ENCODE measurements around the gene LATS1. TPM values are rescaled to one million over a fixed set of nuclear protein-coding genes. Genes with fewer than 3 reads are reported as not detected.

The LATS1 gene
- total and polyA plus RNA-seq, 10 of the 15 experiments (the other 5 are each of a cell fraction or from before 2014, with no cell fraction given): 2.1 to 15.6 (median 11.0) TPM

GRCh38 chr6:149696901-149697300 lies 21.0 kb downstream of the LATS1 start:
- Histone ChIP-seq H3K9me3 (replicated peaks; ENCODE audit: control insufficient read depth, insufficient read depth, low read length) (no peaks in the 10 kb centered on the region), H3K4me3 (no peak overlapping the region), H3K27ac (ENCODE audit: control insufficient read depth, insufficient read depth) (no peak overlapping the region), H3K9ac (ENCODE audit: control insufficient read depth, insufficient read depth, low read length) (no peak overlapping the region), H3K79me2 (ENCODE audit: control insufficient read depth, insufficient read depth, low read length) (peaks cover 37% of the 10 kb centered on the region), H3K27me3 (replicated peaks in 1 of 2; ENCODE audit: control insufficient read depth in 2 of 2, insufficient read depth in 2 of 2, low read length in 1 of 2) (no peaks in the 10 kb centered on the region), H3K36me3 (ENCODE audit: control insufficient read depth in 2 of 2, insufficient read depth in 2 of 2, low read length in 1 of 2) (peaks cover 2 to 16% of the 10 kb centered on the region in 2 experiments), H2AFZ (ENCODE audit: control insufficient read depth, low read depth, low read length) (no peak overlapping the region), H3K4me2 (ENCODE audit: control insufficient read depth, insufficient read depth) (no peak overlapping the region), H3K4me1 (ENCODE audit: control insufficient read depth, insufficient read depth, low read length) (no peaks in the 10 kb centered on the region), H4K20me1 (ENCODE audit: control insufficient read depth, insufficient read depth) (no peaks in the 10 kb centered on the region)
- ChIA-PET POLR2A (no interaction called here), CTCF (interaction anchor here (2.0 kb wide), 1 partner anchor 10 kb away, joined by 7 read pairs; no protein-coding TSS in a partner anchor), RAD21 (ENCODE audit: unreplicated experiment) (no interaction called here), SMC1A (ENCODE audit: uncharacterized antibody, unreplicated experiment) (no interaction called here)
- WGBS (ENCODE audit: insufficient coverage, insufficient replicate concordance, low lambda C conversion rate, missing lambda C conversion rate): 100% methylated on average over 1 of the region's 1 CpG
- intact Hi-C loops (cut with micrococcal nuclease; ENCODE audit: unreplicated experiment) (no loop called here), in situ Hi-C loops (cut with MboI) (no loop called here)
- DNase-seq (ENCODE audit: low read depth, low spot score) (no peak), ATAC-seq (no peak), FAIRE-seq (no peak)
- TF ChIP-seq TAF1 (IDR thresholded peaks at IDR 0.05; ENCODE audit: borderline replicate concordance, low read depth, low read length) (no peak), SREBF2 (IDR thresholded peaks at IDR 0.05; ENCODE audit: low read length) (no peak), ZNF592 (IDR thresholded peaks at IDR 0.05) (no peak), ZBED1 (IDR thresholded peaks at IDR 0.05; ENCODE audit: borderline replicate concordance) (no peak), MLLT1 (IDR thresholded peaks at IDR 0.05) (no peak), SIX5 (IDR thresholded peaks at IDR 0.05; ENCODE audit: low read depth, low read length, severe bottlenecking) (no peak), IRF4 (IDR thresholded peaks at IDR 0.05; ENCODE audit: low read depth, low read length) (no peak), CREM (IDR thresholded peaks at IDR 0.05; ENCODE audit: low read depth) (no peak), GABPA (IDR thresholded peaks at IDR 0.05; ENCODE audit: low read depth) (no peak), NR2F1 (conservative IDR thresholded peaks at IDR 0.05) (no peak), PAX5 (IDR thresholded peaks at IDR 0.05; ENCODE audit: borderline replicate concordance, low read depth, low read length) (no peak)
- no TSS peak for BruUV-seq (replicated peaks)

Measured in GM12878 (cell line).